SK-N-SH treated with all-trans-retinoic acid at 6 μM for 48 hours (cell line): ENCODE results near the gene CBLN1.

Experiments
- CSDC2 ChIP-seq: fragments of 250-450 bp; sonication (Bioruptor Pico); IDR thresholded peaks from 2 replicates; pipeline ENCODE4 v1.5.0; 2020; ENCODE audit warnings: mild to moderate bottlenecking, moderate library complexity
- ESRRG ChIP-seq: fragments of 250-450 bp; sonication (Bioruptor Pico); IDR thresholded peaks from 2 replicates; pipeline ENCODE4 v1.6.1; 2021; ENCODE audit warnings: mild to moderate bottlenecking
- ISL1 ChIP-seq: fragments of 250-450 bp; sonication (Bioruptor Pico); IDR thresholded peaks from 2 replicates; pipeline ENCODE4 v2.1.2; 2022; ENCODE audit warnings: mild to moderate bottlenecking, moderate library complexity
- RARB ChIP-seq: fragments of 250-450 bp; sonication (Bioruptor Pico); IDR thresholded peaks from 2 replicates; pipeline ENCODE4 v1.8.0; 2021; ENCODE audit warnings: mild to moderate bottlenecking, moderate library complexity
- SNAI2 ChIP-seq: fragments of 250-450 bp; sonication (Bioruptor Pico); IDR thresholded peaks from 2 replicates; pipeline ENCODE4 v1.5.0; 2020; ENCODE audit warnings: mild to moderate bottlenecking, moderate library complexity
- TOX ChIP-seq: fragments of 250-450 bp; sonication (Bioruptor Pico); IDR thresholded peaks from 2 replicates; pipeline ENCODE4 v1.8.0; 2021; ENCODE audit warnings: mild to moderate bottlenecking, moderate library complexity, borderline replicate concordance
- ZFP30 ChIP-seq: fragments of 450-650 bp; formaldehyde crosslinking; IDR thresholded peaks from 2 replicates; pipeline ENCODE4 v1.5.0; 2022; ENCODE audit warnings: mild to moderate bottlenecking, moderate library complexity
- ZNF70 ChIP-seq: fragments of 450-650 bp; formaldehyde crosslinking; IDR thresholded peaks from 2 replicates; pipeline ENCODE4 v1.5.0; 2020; ENCODE audit warnings: mild to moderate bottlenecking, moderate library complexity
- TF ChIP-seq, protein P1 (sequence below): fragments of 250-450 bp; sonication (Bioruptor Pico); IDR thresholded peaks from 2 replicates; pipeline ENCODE4 v1.5.1; 2020; ENCODE audit warnings: low read depth, mild to moderate bottlenecking, moderate library complexity
- TF ChIP-seq, protein P2 (sequence below): fragments of 250-450 bp; sonication (Bioruptor Pico); IDR thresholded peaks from 2 replicates; pipeline ENCODE4 v1.5.0; 2020; ENCODE audit warnings: mild to moderate bottlenecking, moderate library complexity

DNA sequence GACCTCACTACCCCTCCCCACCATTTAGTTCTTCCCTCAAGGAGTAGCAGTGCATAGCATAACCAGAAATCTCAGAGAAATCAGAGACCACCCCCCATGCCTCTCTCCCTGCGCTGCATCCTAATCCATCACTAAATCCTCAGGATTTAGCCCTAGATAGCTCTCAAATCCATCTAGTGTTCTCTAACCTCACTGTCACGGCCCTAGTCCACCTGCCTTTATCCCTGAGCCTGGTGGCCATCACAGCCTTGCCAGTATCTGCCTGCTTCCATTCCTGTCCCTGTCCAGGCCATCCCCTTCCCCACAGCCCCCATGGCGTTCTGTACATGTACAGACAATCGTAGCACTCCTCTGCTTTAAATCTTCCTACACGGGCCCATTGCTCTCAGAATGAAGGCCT is 19.1 kb downstream of the CBLN1 start:
- TF ChIP-seq ZFP30, result no peak
- no peak for TF ChIP-seq ZNF70 (CRISPR knock-in tag)
- no peak for TF ChIP-seq SNAI2
- no peak for TF ChIP-seq RARB (CRISPR knock-in tag)
- no peak for TF ChIP-seq CSDC2
- TF ChIP-seq TOX, result no peak
- TF ChIP-seq ISL1 (CRISPR knock-in tag), result no peak
- TF ChIP-seq, protein P1, sequence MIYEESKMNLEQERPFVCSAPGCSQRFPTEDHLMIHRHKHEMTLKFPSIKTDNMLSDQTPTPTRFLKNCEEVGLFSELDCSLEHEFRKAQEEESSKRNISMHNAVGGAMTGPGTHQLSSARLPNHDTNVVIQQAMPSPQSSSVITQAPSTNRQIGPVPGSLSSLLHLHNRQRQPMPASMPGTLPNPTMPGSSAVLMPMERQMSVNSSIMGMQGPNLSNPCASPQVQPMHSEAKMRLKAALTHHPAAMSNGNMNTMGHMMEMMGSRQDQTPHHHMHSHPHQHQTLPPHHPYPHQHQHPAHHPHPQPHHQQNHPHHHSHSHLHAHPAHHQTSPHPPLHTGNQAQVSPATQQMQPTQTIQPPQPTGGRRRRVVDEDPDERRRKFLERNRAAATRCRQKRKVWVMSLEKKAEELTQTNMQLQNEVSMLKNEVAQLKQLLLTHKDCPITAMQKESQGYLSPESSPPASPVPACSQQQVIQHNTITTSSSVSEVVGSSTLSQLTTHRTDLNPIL (CRISPR knock-in tag), result no peak
- no peak for TF ChIP-seq ESRRG
- TF ChIP-seq, protein P2, sequence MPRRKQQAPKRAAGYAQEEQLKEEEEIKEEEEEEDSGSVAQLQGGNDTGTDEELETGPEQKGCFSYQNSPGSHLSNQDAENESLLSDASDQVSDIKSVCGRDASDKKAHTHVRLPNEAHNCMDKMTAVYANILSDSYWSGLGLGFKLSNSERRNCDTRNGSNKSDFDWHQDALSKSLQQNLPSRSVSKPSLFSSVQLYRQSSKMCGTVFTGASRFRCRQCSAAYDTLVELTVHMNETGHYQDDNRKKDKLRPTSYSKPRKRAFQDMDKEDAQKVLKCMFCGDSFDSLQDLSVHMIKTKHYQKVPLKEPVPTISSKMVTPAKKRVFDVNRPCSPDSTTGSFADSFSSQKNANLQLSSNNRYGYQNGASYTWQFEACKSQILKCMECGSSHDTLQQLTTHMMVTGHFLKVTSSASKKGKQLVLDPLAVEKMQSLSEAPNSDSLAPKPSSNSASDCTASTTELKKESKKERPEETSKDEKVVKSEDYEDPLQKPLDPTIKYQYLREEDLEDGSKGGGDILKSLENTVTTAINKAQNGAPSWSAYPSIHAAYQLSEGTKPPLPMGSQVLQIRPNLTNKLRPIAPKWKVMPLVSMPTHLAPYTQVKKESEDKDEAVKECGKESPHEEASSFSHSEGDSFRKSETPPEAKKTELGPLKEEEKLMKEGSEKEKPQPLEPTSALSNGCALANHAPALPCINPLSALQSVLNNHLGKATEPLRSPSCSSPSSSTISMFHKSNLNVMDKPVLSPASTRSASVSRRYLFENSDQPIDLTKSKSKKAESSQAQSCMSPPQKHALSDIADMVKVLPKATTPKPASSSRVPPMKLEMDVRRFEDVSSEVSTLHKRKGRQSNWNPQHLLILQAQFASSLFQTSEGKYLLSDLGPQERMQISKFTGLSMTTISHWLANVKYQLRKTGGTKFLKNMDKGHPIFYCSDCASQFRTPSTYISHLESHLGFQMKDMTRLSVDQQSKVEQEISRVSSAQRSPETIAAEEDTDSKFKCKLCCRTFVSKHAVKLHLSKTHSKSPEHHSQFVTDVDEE, result no peak
